Lower leg skin (tissue), 4 donors: ENCODE measurements around the gene TOR2A. TPM values are rescaled to one million over a fixed set of nuclear protein-coding genes. Genes with fewer than 3 reads are reported as not detected.

ENCODE experiments used
- DNase-seq, 2 donors: peaks; one replicate each; pipeline ENCODE4 v3.0.0-alpha.2; 2019; ENCODE audit warnings: low spot score in 2 of 2
- H3K4me3 ChIP-seq: fragments of 200-600 bp; sonication (generic); 2 replicates; pipeline ENCODE4 v1.5.1; 2017; ENCODE audit warnings: mild to moderate bottlenecking, low read depth; ENCODE audit not compliant: poor library complexity, severe bottlenecking
- POLR2A ChIP-seq, 2 donors: fragments of 450-650 bp; IDR thresholded peaks; one replicate each; pipeline ENCODE4 v1.6.1; 2016 to 2017; ENCODE audit warnings: antibody characterized with exemption in 2 of 2, mild to moderate bottlenecking in 1 of 2, moderate library complexity in 1 of 2
- WGBS, 2 donors: methylation state at CpG; one replicate each; pipeline ENCODE4 v1.1.5; 2018; 5-methylcytosine and 5-hydroxymethylcytosine counted together
- intact Hi-C: fragments of 100-400 bp; cut with DNase I; formaldehyde crosslinking; loops from one replicate; pipeline ENCODE4 v1.15.0; 2023; ENCODE audit warnings: low total_unique reads
- total RNA-seq, 4 donors: library from RNA; depleted of rRNA; stranded (reverse); fragments of >200 nt; gene quantifications; one replicate each; pipeline ENCODE4 v1.1.0, GENCODE V29; 2016
- TF ChIP-seq, protein P1 (sequence below), 3 donors: fragments of 450-650 bp; IDR thresholded peaks; one replicate each; pipeline ENCODE4 v1.5.1; 2016; ENCODE audit warnings: antibody characterized with exemption in 3 of 3, mild to moderate bottlenecking in 3 of 3, moderate library complexity in 2 of 3

The TOR2A gene
- total RNA-seq, 4 donors from 2014 or later = 11.5 to 19.9 (median 15.1) TPM

DNA sequence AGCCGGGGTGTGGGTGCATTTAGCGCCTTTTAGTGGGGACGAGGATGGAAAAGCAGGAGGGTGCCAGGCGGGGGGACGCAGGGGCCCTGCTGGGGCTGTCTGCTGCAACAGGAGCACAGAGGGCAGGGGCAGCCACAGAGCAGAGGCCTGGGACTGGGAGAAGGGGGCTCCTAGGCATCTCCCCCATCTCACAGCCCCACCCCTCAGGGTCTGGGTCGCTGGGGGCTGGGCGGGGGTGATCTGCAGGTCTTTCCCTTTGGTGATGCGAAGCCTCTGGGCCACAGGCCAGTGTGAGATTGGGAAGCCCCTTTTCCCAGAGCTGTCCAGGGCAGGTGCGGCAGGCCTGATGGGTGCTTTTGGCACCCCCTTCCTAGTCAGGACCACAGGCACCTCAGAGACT lies 4.8 kb downstream of the TOR2A start:
- intact Hi-C loops = loop anchor here (5.0 kb wide), 1 partner anchor 228 kb away; no protein-coding TSS in a partner anchor
- no peak overlapping the region for H3K4me3 ChIP-seq
- TF ChIP-seq, protein P1, sequence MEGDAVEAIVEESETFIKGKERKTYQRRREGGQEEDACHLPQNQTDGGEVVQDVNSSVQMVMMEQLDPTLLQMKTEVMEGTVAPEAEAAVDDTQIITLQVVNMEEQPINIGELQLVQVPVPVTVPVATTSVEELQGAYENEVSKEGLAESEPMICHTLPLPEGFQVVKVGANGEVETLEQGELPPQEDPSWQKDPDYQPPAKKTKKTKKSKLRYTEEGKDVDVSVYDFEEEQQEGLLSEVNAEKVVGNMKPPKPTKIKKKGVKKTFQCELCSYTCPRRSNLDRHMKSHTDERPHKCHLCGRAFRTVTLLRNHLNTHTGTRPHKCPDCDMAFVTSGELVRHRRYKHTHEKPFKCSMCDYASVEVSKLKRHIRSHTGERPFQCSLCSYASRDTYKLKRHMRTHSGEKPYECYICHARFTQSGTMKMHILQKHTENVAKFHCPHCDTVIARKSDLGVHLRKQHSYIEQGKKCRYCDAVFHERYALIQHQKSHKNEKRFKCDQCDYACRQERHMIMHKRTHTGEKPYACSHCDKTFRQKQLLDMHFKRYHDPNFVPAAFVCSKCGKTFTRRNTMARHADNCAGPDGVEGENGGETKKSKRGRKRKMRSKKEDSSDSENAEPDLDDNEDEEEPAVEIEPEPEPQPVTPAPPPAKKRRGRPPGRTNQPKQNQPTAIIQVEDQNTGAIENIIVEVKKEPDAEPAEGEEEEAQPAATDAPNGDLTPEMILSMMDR (IDR thresholded peaks at IDR 0.05) = no peak
- no peak for TF ChIP-seq POLR2A (IDR thresholded peaks at IDR 0.05)
- 87 to 92% methylated on average over 6 to 9 of the region's 9 CpGs for WGBS, 2 donors
- DNase-seq = no peak

DNA sequence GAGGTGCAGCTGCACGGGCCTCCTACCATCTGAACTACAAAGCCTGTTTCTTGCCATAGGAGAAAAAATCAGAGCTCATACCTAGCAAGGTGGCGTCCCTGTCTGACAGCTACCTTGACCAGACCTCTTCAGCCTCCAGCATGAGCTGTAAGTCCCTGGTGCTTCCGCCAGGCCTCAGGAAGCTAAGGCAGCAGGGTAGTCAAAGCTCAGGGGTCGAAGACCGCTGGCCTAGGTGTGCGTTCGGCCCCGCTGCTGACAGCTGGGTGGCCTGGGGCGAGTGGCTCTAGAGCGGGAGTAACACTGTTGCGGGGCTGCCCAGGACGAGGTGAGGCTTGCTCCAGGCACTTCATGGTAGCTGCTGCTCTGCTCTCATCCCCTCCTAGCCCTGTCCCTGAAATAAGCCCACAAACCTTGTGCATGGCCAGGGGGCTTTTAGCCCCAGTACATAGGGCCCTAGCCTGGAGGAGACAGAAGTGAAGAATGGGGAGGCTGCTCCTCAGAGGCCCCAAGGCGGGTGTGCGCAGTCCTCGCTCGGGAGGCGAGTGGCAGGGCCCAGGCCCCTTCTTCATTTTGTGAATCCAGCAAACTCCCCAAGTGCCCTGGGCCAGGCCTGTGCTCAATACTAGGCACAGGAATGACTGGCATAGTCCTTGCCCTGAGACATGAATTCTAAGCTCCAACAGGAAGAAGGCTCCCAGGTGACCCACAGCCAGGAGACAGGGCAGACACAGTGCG lies 5.4 kb downstream of the TOR2A start:
- intact Hi-C loops = loop anchor here (5.0 kb wide), 1 partner anchor 227 kb away; no protein-coding TSS in a partner anchor
- no peak for DNase-seq
- TF ChIP-seq POLR2A (IDR thresholded peaks at IDR 0.05) = no peak
- TF ChIP-seq, protein P1 (IDR thresholded peaks at IDR 0.05) = no peak
- no peak overlapping the region for H3K4me3 ChIP-seq
- WGBS, 2 donors = 88 to 89% methylated on average over 16 to 18 of the region's 18 CpGs

DNA sequence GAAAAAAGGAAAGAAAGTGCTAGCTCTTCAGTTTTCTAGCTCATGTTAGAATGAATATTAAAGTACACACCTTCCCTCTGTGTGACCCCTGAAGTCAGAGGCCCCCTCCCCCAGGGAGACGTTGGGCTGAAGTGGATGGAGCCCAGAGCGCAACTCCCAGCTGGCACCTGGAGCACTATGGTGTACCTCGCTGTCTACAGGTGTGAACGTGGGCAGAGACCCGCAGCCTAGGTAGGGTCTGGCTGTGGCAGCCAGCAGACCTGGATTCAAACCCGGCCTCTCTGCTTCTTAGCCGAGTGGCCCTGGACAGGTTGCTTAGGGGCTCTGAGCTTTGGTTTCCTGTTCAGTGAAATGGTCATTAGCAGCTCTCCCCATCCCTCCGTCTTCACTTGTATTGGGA lies 6.3 kb downstream of the TOR2A start:
- intact Hi-C loops = no loop called here
- TF ChIP-seq, protein P1 (IDR thresholded peaks at IDR 0.05) = no peak
- 87 to 88% methylated on average over 8 of the region's 8 CpGs for WGBS, 2 donors
- no peak for DNase-seq
- H3K4me3 ChIP-seq = no peak overlapping the region

DNA sequence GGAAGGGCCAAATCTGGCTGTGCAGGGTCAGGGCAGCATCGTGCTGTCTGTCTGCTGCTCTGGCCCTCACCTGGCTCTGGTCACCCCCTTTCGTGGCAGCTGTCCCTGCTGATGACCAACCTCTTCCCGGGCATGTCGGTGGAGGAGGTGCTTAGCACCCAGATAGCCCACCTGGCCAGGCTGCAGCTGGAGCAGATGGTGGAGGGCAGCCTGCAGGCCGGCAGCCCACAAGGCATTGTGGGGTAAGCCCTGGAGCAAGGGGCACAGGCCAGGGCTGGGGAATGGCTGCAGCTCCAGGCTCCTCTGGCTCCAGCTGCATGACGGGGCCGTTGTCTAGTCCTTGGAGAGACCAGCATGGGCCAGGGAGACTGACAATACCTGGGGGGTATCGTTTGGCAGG lies 8.2 kb downstream of the TOR2A start:
- TF ChIP-seq POLR2A (IDR thresholded peaks at IDR 0.05) = no peak
- TF ChIP-seq, protein P1 (IDR thresholded peaks at IDR 0.05) = no peak
- DNase-seq = no peak
- no peak overlapping the region for H3K4me3 ChIP-seq
- intact Hi-C loops = no loop called here
- WGBS, 2 donors = 71 to 79% methylated on average over 4 to 7 of the region's 8 CpGs

DNA sequence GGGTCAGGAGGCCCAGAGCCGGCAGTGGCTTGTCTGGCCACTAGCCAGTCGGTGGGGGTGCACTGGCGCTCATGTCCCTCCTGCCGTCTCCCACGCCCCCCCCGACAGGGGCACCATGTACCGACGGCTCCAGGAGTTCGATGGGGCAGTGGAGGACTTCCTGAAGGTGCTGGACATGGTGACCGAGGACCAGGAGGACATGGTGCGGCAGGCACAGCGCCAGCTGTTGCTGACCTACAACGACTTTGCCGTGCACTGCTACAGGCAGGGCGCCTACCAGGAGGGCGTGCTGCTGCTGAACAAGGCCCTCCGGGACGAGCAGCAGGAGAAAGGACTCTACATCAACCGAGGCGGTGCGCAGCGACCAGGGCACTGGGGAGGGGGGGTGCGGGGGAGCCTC lies 11.1 kb downstream of the TOR2A start:
- no peak overlapping the region for H3K4me3 ChIP-seq
- TF ChIP-seq, protein P1 (IDR thresholded peaks at IDR 0.05) = no peak
- no peak for TF ChIP-seq POLR2A (IDR thresholded peaks at IDR 0.05)
- intact Hi-C loops = no loop called here
- 58 to 62% methylated on average over 23 of the region's 23 CpGs for WGBS, 2 donors
- DNase-seq = no peak

DNA sequence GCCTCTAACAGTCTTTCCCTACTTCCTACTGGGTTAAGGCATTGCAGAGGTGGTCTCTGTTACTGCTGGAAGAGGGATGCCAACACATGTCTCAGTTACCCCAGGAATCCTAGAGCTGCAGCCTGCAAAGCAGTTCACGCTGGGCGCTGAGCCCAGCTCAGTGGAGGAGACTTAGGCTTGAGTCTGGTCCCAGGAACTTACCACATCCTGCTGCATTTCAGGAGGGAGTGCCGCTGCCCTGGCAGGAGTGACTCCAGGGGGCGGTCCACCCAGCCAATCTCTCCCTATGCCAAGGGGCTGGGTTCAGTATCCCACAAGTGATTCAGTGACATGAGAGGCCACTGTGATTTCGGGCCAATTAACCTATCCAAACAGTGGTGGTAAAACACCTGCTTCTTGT lies 11.7 kb downstream of the TOR2A start:
- DNase-seq = no peak
- intact Hi-C loops = no loop called here
- TF ChIP-seq, protein P1 (IDR thresholded peaks at IDR 0.05) = no peak
- no peak for TF ChIP-seq POLR2A (IDR thresholded peaks at IDR 0.05)
- H3K4me3 ChIP-seq = no peak overlapping the region
- 44 to 68% methylated on average over 5 of the region's 5 CpGs for WGBS, 2 donors
